Duodenal mucosa (tissue), 2 donors: ENCODE measurements around the gene IDS.
"Not testable (repeated sequence)": the region's sequence is repeated elsewhere in the genome, so short reads cannot be mapped to it uniquely, and the experiment has no call there.

Experiments used
- H3K27ac ChIP-seq: one replicate; pipeline ENCODE4 v1.7.0; 2013; ENCODE audit warnings: low read depth, low read length
- H3K27me3 ChIP-seq, 2 donors: one replicate each; pipeline ENCODE4 v1.7.0; 2013; ENCODE audit warnings: low read length in 2 of 2, control low read depth in 1 of 2; ENCODE audit not compliant: insufficient read depth in 2 of 2, control insufficient read depth in 1 of 2
- H3K36me3 ChIP-seq, 2 donors: one replicate each; pipeline ENCODE4 v1.7.0; 2013; ENCODE audit warnings: low read length in 2 of 2, control low read depth in 1 of 2; ENCODE audit not compliant: insufficient read depth in 2 of 2, control insufficient read depth in 1 of 2
- H3K4me1 ChIP-seq, 2 donors: one replicate each; pipeline ENCODE4 v1.7.0; 2013; ENCODE audit warnings: low read length in 2 of 2, control low read depth in 1 of 2; ENCODE audit not compliant: insufficient read depth in 2 of 2, control insufficient read depth in 1 of 2
- H3K4me3 ChIP-seq, 2 donors: one replicate each; pipeline ENCODE4 v1.7.0; 2013; ENCODE audit warnings: low read length in 2 of 2, low read depth in 1 of 2
- H3K9ac ChIP-seq, 2 donors: one replicate each; pipeline ENCODE4 v1.7.0; 2013; ENCODE audit warnings: low read length in 2 of 2, low read depth in 1 of 2
- H3K9me3 ChIP-seq, 2 donors: one replicate each; pipeline ENCODE4 v1.7.0; 2013; ENCODE audit warnings: low read length in 2 of 2, control low read depth in 1 of 2; ENCODE audit not compliant: control insufficient read depth in 1 of 2

The IDS gene

GRCh38 chrX:149502923-149503322 is 2.2 kb downstream of the IDS start:
- not testable (repeated sequence) for H3K27ac ChIP-seq, H3K4me3 ChIP-seq, H3K27me3 ChIP-seq, H3K9ac ChIP-seq, H3K4me1 ChIP-seq, H3K9me3 ChIP-seq
- H3K36me3 ChIP-seq, result peaks cover 7 to 24% of the 10 kb centered on the region in 2 donors

- Histone ChIP-seq H3K9me3 (no peaks in the 10 kb centered on the region), H3K9ac (no peak overlapping the region), H3K36me3 (peaks cover 20 to 49% of the 10 kb centered on the region in 2 donors), H3K27ac (no peak overlapping the region), H3K4me3 (no peak overlapping the region), H3K27me3 (no peaks in the 10 kb centered on the region), H3K4me1 (peaks cover 0 to 10% of the 10 kb centered on the region in 2 donors)
Measured at GRCh38 chrX:149499766-149500165, 5.3 kb downstream of the IDS start.

GRCh38 chrX:149498767-149499166 is 6.3 kb downstream of the IDS start:
- Histone ChIP-seq H3K4me1 (peaks cover 2 to 14% of the 10 kb centered on the region in 2 donors), H3K27me3 (no peaks in the 10 kb centered on the region), H3K4me3 (no peak overlapping the region), H3K36me3 (peaks cover 20 to 56% of the 10 kb centered on the region in 2 donors), H3K9ac (no peak overlapping the region), H3K9me3 (no peaks in the 10 kb centered on the region), H3K27ac (no peak overlapping the region)

- Histone ChIP-seq H3K4me3 (no peak overlapping the region), H3K27ac (no peak overlapping the region), H3K36me3 (peaks cover 20 to 67% of the 10 kb centered on the region in 2 donors), H3K9me3 (no peaks in the 10 kb centered on the region), H3K9ac (no peak overlapping the region), H3K4me1 (peaks cover 14 to 25% of the 10 kb centered on the region in 2 donors), H3K27me3 (no peaks in the 10 kb centered on the region)
Measured at GRCh38 chrX:149497626-149498025, 7.5 kb downstream of the IDS start.

- no peak overlapping the region for H3K27ac ChIP-seq
- H3K9ac ChIP-seq, result no peak overlapping the region
- H3K4me1 ChIP-seq, result peaks cover 19 to 31% of the 10 kb centered on the region in 2 donors
- H3K9me3 ChIP-seq, result no peaks in the 10 kb centered on the region
- peaks cover 20 to 64% of the 10 kb centered on the region in 2 donors for H3K36me3 ChIP-seq
- no peak overlapping the region for H3K4me3 ChIP-seq
- no peaks in the 10 kb centered on the region for H3K27me3 ChIP-seq
Measured at GRCh38 chrX:149497054-149497453, 8.1 kb downstream of the IDS start.

GRCh38 chrX:149495573-149496071 is 9.5 kb downstream of the IDS start:
- Histone ChIP-seq H3K27me3 (no peaks in the 10 kb centered on the region), H3K36me3 (peaks cover 22 to 61% of the 10 kb centered on the region in 2 donors), H3K27ac (no peak overlapping the region), H3K9me3 (no peaks in the 10 kb centered on the region), H3K9ac (no peak overlapping the region), H3K4me3 (no peak overlapping the region), H3K4me1 (peaks cover 19 to 27% of the 10 kb centered on the region in 2 donors)

- H3K27me3 ChIP-seq, result no peaks in the 10 kb centered on the region
- H3K36me3 ChIP-seq, result peaks cover 26 to 63% of the 10 kb centered on the region in 2 donors
- peaks cover 19 to 27% of the 10 kb centered on the region in 2 donors for H3K4me1 ChIP-seq
- H3K9ac ChIP-seq, result no peak overlapping the region
- no peak overlapping the region for H3K4me3 ChIP-seq
- no peaks in the 10 kb centered on the region for H3K9me3 ChIP-seq
- no peak overlapping the region for H3K27ac ChIP-seq
Measured at GRCh38 chrX:149494844-149495565, 10.1 kb downstream of the IDS start.

- H3K36me3 ChIP-seq, result peaks cover 27 to 65% of the 10 kb centered on the region in 2 donors
- H3K4me3 ChIP-seq, result no peak overlapping the region
- peaks cover 19 to 27% of the 10 kb centered on the region in 2 donors for H3K4me1 ChIP-seq
- H3K27ac ChIP-seq, result no peak overlapping the region
- no peak overlapping the region for H3K9ac ChIP-seq
- H3K27me3 ChIP-seq, result no peaks in the 10 kb centered on the region
- H3K9me3 ChIP-seq, result no peaks in the 10 kb centered on the region
Measured at GRCh38 chrX:149493567-149494562, 11.2 kb downstream of the IDS start.

- no peaks in the 10 kb centered on the region for H3K9me3 ChIP-seq
- no peaks in the 10 kb centered on the region for H3K27me3 ChIP-seq
- no peak overlapping the region for H3K9ac ChIP-seq
- H3K4me3 ChIP-seq, result no peak overlapping the region
- no peak overlapping the region for H3K27ac ChIP-seq
- H3K4me1 ChIP-seq, result peaks cover 19 to 27% of the 10 kb centered on the region in 2 donors
- H3K36me3 ChIP-seq, result peaks cover 19 to 62% of the 10 kb centered on the region in 2 donors
Measured at GRCh38 chrX:149491812-149492211, 13.3 kb downstream of the IDS start.

- Histone ChIP-seq H3K4me1 (peaks cover 19 to 27% of the 10 kb centered on the region in 2 donors), H3K27me3 (no peaks in the 10 kb centered on the region), H3K36me3 (peaks cover 22 to 57% of the 10 kb centered on the region in 2 donors), H3K9ac (no peak overlapping the region), H3K9me3 (no peaks in the 10 kb centered on the region), H3K4me3 (no peak overlapping the region), H3K27ac (no peak overlapping the region)
Measured at GRCh38 chrX:149490100-149490499, 15.0 kb downstream of the IDS start.
